Erythroblast (primary cell): ENCODE measurements around the gene ITGB2.

Experiments used
- DNase-seq, 2 experiments: peaks; one replicate each; lab custom pipeline; 2025; lab: John Stamatoyannopoulos, UW
- GATA1 ChIP-seq: IDR thresholded peaks from 2 replicates; pipeline ENCODE4 v1.6.1; 2011; ENCODE audit warnings: low read depth, mild to moderate bottlenecking, control low read depth, low read length, moderate library complexity
- POLR2A ChIP-seq: IDR thresholded peaks from 2 replicates; pipeline ENCODE4 v1.6.1; 2011; ENCODE audit warnings: mild to moderate bottlenecking, low read length

ITGB2 gene

DNA sequence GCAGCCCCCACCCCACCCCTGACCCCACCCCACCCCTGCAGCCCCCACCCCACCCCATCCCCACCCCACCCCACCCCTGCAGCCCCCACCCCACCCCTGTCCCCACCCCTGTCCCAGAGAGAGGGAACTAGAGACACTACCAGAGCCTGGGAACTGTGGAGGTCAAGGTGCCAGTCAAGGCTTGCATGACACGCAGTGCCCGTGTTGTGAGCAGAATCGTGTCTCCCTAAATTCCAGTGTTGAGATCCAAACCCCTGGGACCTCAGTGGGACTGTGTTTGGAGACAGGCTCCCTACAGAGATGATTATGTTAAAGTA, 84.4 kb downstream of the ITGB2 start:
- no peak for DNase-seq
- TF ChIP-seq GATA1 (no peak), POLR2A (no peak)
